ENCODE data around the gene DNAH14.

Gene DNAH14

GRCh38 chr1:225410036-225410435, 480.6 kb downstream of the DNAH14 start:
- DNase-seq (ENCODE audit: low read depth), result no peak
- no peak for TF ChIP-seq CTCF (IDR thresholded peaks at IDR 0.05; ENCODE audit: low read depth, low read length, missing control alignments)
- H3K4me3 ChIP-seq (ENCODE audit: low read depth, low read length), result no peak overlapping the region
- in situ Hi-C loops (cut with HindIII; ENCODE audit: low sequenced_read_pairs), result no loop called here

GRCh38 chr1:225412321-225412720, 482.8 kb downstream of the DNAH14 start:
- in situ Hi-C loops (cut with HindIII; ENCODE audit: low sequenced_read_pairs), result no loop called here
- no peak for DNase-seq (ENCODE audit: low read depth)
- TF ChIP-seq CTCF (IDR thresholded peaks at IDR 0.05; ENCODE audit: low read depth, low read length, missing control alignments), result no peak
- H3K4me3 ChIP-seq (ENCODE audit: low read depth, low read length), result no peak overlapping the region

GRCh38 chr1:225412803-225413351, 483.4 kb downstream of the DNAH14 start:
- TF ChIP-seq CTCF (IDR thresholded peaks at IDR 0.05; ENCODE audit: low read depth, low read length, missing control alignments), result no peak
- in situ Hi-C loops (cut with HindIII; ENCODE audit: low sequenced_read_pairs), result no loop called here
- DNase-seq (ENCODE audit: low read depth), result no peak
- no peak overlapping the region for H3K4me3 ChIP-seq (ENCODE audit: low read depth, low read length)

- H3K4me3 ChIP-seq (ENCODE audit: low read depth, low read length), result no peak overlapping the region
- in situ Hi-C loops (cut with HindIII; ENCODE audit: low sequenced_read_pairs), result no loop called here
- no peak for TF ChIP-seq CTCF (IDR thresholded peaks at IDR 0.05; ENCODE audit: low read depth, low read length, missing control alignments)
- no peak for DNase-seq (ENCODE audit: low read depth)
Observed at GRCh38 chr1:225413708-225414375, 484.4 kb downstream of the DNAH14 start.

GRCh38 chr1:225415307-225415706, 485.8 kb downstream of the DNAH14 start:
- in situ Hi-C loops (cut with HindIII; ENCODE audit: low sequenced_read_pairs), result no loop called here
- no peak for TF ChIP-seq CTCF (IDR thresholded peaks at IDR 0.05; ENCODE audit: low read depth, low read length, missing control alignments)
- H3K4me3 ChIP-seq (ENCODE audit: low read depth, low read length), result no peak overlapping the region
- no peak for DNase-seq (ENCODE audit: low read depth)

- H3K4me3 ChIP-seq (ENCODE audit: low read depth, low read length), result no peak overlapping the region
- in situ Hi-C loops (cut with HindIII; ENCODE audit: low sequenced_read_pairs), result no loop called here
- TF ChIP-seq CTCF (IDR thresholded peaks at IDR 0.05; ENCODE audit: low read depth, low read length, missing control alignments), result no peak
- no peak for DNase-seq (ENCODE audit: low read depth)
Observed at GRCh38 chr1:225415967-225416745, 486.7 kb downstream of the DNAH14 start.

Measured in astrocyte of the cerebellum (primary cell).